Stimulated activated CD4-positive, alpha-beta T cell treated with anti-CD3 and anti-CD28 coated beads, Interleukin-15, amount 100 ng/mL, for 24 hours (primary cell): ENCODE data around the gene ZBTB8OS.
"Not testable (repeated sequence)": the region's sequence is repeated elsewhere in the genome, so short reads cannot be mapped to it uniquely, and the experiment has no call there.

Experiments
- DNase-seq: peaks from one replicate; pipeline ENCODE4 v3.0.0-alpha.2; 2020

Gene ZBTB8OS

GRCh38 chr1:32650248-32650751, at the start of gene ZBTB8OS:
Gene ZBTB8OS, minus strand, starts transcription at chr1:32650550. Its CDS starts 21 bp downstream, at chr1:32650529.
- peak; percentile 91 for DNase-seq

GRCh38 chr1:32696996-32697395, 46.6 kb upstream of the ZBTB8OS start:
- not testable (repeated sequence) for DNase-seq

- DNase-seq = no peak
Measured at GRCh38 chr1:32696041-32696440, 45.7 kb upstream of the ZBTB8OS start.

GRCh38 chr1:32695098-32695904, 45.0 kb upstream of the ZBTB8OS start:
- no peak for DNase-seq

GRCh38 chr1:32693455-32694174, 43.3 kb upstream of the ZBTB8OS start:
- no peak for DNase-seq

GRCh38 chr1:32686387-32686786, 36.0 kb upstream of the ZBTB8OS start:
- DNase-seq = no peak

- DNase-seq = no peak
Measured at GRCh38 chr1:32685498-32685897, 35.1 kb upstream of the ZBTB8OS start.

- DNase-seq = no peak
Measured at GRCh38 chr1:32684167-32684811, 33.9 kb upstream of the ZBTB8OS start.

GRCh38 chr1:32683397-32683796, 33.0 kb upstream of the ZBTB8OS start:
- no peak for DNase-seq

- no peak for DNase-seq
Measured at GRCh38 chr1:32681999-32682398, 31.6 kb upstream of the ZBTB8OS start.

- no peak for DNase-seq
Measured at GRCh38 chr1:32681509-32681908, 31.2 kb upstream of the ZBTB8OS start.

GRCh38 chr1:32680642-32681041, 30.3 kb upstream of the ZBTB8OS start:
- DNase-seq = no peak

GRCh38 chr1:32679993-32680392, 29.6 kb upstream of the ZBTB8OS start:
- not testable (repeated sequence) for DNase-seq

GRCh38 chr1:32676945-32677344, 26.6 kb upstream of the ZBTB8OS start:
- no peak for DNase-seq

GRCh38 chr1:32668716-32669115, 18.4 kb upstream of the ZBTB8OS start:
- not testable (repeated sequence) for DNase-seq

GRCh38 chr1:32666901-32667566, 16.7 kb upstream of the ZBTB8OS start:
- DNase-seq = no peak

GRCh38 chr1:32665915-32666314, 15.6 kb upstream of the ZBTB8OS start:
- no peak for DNase-seq

- DNase-seq = no peak
Measured at GRCh38 chr1:32659581-32659980, 9.2 kb upstream of the ZBTB8OS start.

GRCh38 chr1:32652244-32652962, 2.1 kb upstream of the ZBTB8OS start:
- DNase-seq = no peak

GRCh38 chr1:32651461-32652073, 1.2 kb upstream of the ZBTB8OS start:
- DNase-seq = no peak

- DNase-seq = peak; percentile 99
Measured at GRCh38 chr1:32650752-32651460, 556 bp upstream of the ZBTB8OS start, which contains the start of gene RBBP4. Gene RBBP4, plus strand, starts transcription at chr1:32651208. Its CDS starts 99 bp downstream, at chr1:32651307.
